HepG2 (cell line): ENCODE results near the gene PRR15L. TPM values are rescaled to one million over a fixed set of nuclear protein-coding genes. Genes with fewer than 3 reads are reported as not detected.

Experiments
- IKZF1 ChIP-seq: fragments of 450-650 bp; IDR thresholded peaks from 2 replicates; pipeline ENCODE4 v1.7.1; 2016
- MYC ChIP-seq: sonication (generic); formaldehyde crosslinking; IDR thresholded peaks from 2 replicates; pipeline ENCODE4 v1.9.0; 2021; ENCODE audit warnings: missing genetic modification reagents, borderline replicate concordance
- NRL ChIP-seq: sonication (generic); formaldehyde crosslinking; IDR thresholded peaks from 2 replicates; pipeline ENCODE4 v1.5.0; 2020; ENCODE audit warnings: missing genetic modification reagents, mild to moderate bottlenecking, moderate library complexity, borderline replicate concordance
- SNAI1 ChIP-seq: sonication (generic); formaldehyde crosslinking; IDR thresholded peaks from 2 replicates; pipeline ENCODE4 v1.5.0; 2020; ENCODE audit warnings: mild to moderate bottlenecking, missing genetic modification reagents, borderline replicate concordance
- ZNF331 ChIP-seq: sonication (generic); formaldehyde crosslinking; IDR thresholded peaks from 2 replicates; pipeline ENCODE4 v1.4.0; 2020; ENCODE audit warnings: missing genetic modification reagents
- ZNF335 ChIP-seq: sonication (generic); formaldehyde crosslinking; IDR thresholded peaks from 2 replicates; pipeline ENCODE4 v1.4.0; 2020; ENCODE audit warnings: missing genetic modification reagents
- ZNF616 ChIP-seq: sonication (generic); formaldehyde crosslinking; IDR thresholded peaks from 2 replicates; pipeline ENCODE4 v1.5.0; 2020; ENCODE audit warnings: low read depth, mild to moderate bottlenecking, missing genetic modification reagents
- ZNF619 ChIP-seq: sonication (generic); formaldehyde crosslinking; IDR thresholded peaks from 2 replicates; pipeline ENCODE4 v1.4.0; 2020; ENCODE audit warnings: mild to moderate bottlenecking, missing genetic modification reagents
- ZNF724P ChIP-seq: sonication (generic); formaldehyde crosslinking; IDR thresholded peaks from 2 replicates; pipeline ENCODE4 v1.8.0; 2022; ENCODE audit warnings: missing genetic modification reagents, borderline replicate concordance
- ZNF749 ChIP-seq: sonication (generic); formaldehyde crosslinking; IDR thresholded peaks from 2 replicates; pipeline ENCODE4 v1.8.0; 2022; ENCODE audit warnings: mild to moderate bottlenecking, missing genetic modification reagents, moderate library complexity, borderline replicate concordance
- polyA plus RNA-seq, 8 experiments: library from polyadenylated mRNA; depleted of rRNA in 3 of 8; stranded (reverse) in 7 of 8; unstranded in 1 of 8; fragments of >200 nt; fragmentation: Illumina TruSeq in 4 of 8; extraction: Trizol in 4 of 8; gene quantifications; 2 replicates each; pipeline versions ENCODE4 v1.2.1 to v1.2.3, GENCODE V29; 2011 to 2016; ENCODE audit warnings: low read depth in 4 of 8, missing spikeins in 1 of 8, mixed read lengths in 1 of 8; ENCODE audit not compliant: insufficient read depth in 1 of 8
- total RNA-seq, 5 experiments: library from RNA; depleted of rRNA; stranded (reverse); fragments of >200 nt; fragmentation: Illumina TruSeq; extraction: Trizol; gene quantifications; 2 replicates each; pipeline ENCODE4 v1.2.3, GENCODE V29; 2016; ENCODE audit warnings: low read depth in 1 of 5
- TF ChIP-seq, protein P1 (sequence below): sonication (generic); formaldehyde crosslinking; IDR thresholded peaks from 2 replicates; pipeline ENCODE4 v1.8.1; 2022; ENCODE audit warnings: low read depth, mild to moderate bottlenecking, missing genetic modification reagents
- TF ChIP-seq, protein P2 (sequence below): sonication (generic); formaldehyde crosslinking; IDR thresholded peaks from 2 replicates; pipeline ENCODE4 v1.5.1; 2020; ENCODE audit warnings: missing genetic modification reagents, mild to moderate bottlenecking, borderline replicate concordance
- TF ChIP-seq, protein P3 (sequence below): sonication (generic); formaldehyde crosslinking; IDR thresholded peaks from 2 replicates; pipeline ENCODE4 v1.4.0; 2020; ENCODE audit warnings: missing genetic modification reagents
- TF ChIP-seq, protein P4 (sequence below): fragments of 450-650 bp; IDR thresholded peaks from 2 replicates; pipeline ENCODE4 v1.6.1; 2016
- TF ChIP-seq, protein P5 (sequence below): sonication (generic); formaldehyde crosslinking; IDR thresholded peaks from 2 replicates; pipeline ENCODE4 v1.4.0; 2020; ENCODE audit warnings: low read depth, mild to moderate bottlenecking, missing genetic modification reagents
- TF ChIP-seq, protein P6 (sequence below): sonication (generic); formaldehyde crosslinking; IDR thresholded peaks from 2 replicates; pipeline ENCODE4 v1.4.0; 2020; ENCODE audit warnings: mild to moderate bottlenecking, low read depth, missing genetic modification reagents

Gene PRR15L
- total and polyA plus RNA-seq, 2 of the 13 experiments (the other 11 are each of a cell fraction or from before 2014, with no cell fraction given) = 0.44 to 2.0 TPM

DNA sequence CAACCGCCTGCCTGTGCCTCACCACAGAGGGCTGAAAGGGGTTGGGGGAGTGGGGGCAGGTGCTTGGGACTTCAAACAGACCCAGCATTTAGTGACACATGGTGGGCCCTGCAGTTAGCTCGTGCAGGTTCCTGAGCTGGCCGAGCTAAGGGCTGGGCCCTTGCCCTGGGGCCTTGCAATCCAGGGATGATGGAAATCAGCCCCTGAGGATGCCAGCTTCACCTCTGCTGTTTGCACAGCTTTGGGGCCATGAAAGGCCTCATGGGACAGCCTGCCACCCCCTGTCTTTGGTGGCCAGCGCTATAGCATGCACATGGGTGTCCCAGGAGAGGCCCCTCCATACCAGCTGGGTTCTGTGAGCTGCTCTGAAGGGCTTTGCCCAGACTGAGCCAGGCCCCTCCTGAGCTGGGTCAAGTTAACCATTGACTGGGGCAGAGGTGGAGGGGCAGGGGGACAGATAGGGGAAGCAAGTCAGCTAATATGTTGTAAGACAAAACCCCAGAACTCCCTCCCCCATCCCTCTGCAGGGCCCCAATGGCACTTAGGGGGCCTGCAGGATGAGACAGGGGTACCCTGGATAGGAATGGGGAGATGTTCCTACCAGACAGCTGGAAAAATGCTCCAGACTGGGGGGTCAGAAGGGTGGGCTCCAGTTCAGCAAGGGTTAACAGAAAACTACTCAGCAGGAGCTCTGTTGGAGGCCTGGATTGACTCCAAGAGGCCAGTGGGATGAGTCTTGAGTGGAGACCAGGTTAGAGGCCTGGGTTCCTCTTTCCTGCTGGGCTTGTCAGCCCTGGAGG is 692 bp downstream of the PRR15L start (continued):
- TF ChIP-seq, protein P1, sequence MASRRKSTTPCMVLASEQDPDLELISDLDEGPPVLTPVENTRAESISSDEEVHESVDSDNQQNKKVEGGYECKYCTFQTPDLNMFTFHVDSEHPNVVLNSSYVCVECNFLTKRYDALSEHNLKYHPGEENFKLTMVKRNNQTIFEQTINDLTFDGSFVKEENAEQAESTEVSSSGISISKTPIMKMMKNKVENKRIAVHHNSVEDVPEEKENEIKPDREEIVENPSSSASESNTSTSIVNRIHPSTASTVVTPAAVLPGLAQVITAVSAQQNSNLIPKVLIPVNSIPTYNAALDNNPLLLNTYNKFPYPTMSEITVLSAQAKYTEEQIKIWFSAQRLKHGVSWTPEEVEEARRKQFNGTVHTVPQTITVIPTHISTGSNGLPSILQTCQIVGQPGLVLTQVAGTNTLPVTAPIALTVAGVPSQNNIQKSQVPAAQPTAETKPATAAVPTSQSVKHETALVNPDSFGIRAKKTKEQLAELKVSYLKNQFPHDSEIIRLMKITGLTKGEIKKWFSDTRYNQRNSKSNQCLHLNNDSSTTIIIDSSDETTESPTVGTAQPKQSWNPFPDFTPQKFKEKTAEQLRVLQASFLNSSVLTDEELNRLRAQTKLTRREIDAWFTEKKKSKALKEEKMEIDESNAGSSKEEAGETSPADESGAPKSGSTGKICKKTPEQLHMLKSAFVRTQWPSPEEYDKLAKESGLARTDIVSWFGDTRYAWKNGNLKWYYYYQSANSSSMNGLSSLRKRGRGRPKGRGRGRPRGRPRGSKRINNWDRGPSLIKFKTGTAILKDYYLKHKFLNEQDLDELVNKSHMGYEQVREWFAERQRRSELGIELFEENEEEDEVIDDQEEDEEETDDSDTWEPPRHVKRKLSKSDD = no peak
- TF ChIP-seq SNAI1 (CRISPR knock-in tag) = 0 out of 2 replicates have a peak, but pooled peaks have one; percentile 50
- TF ChIP-seq, protein P2, sequence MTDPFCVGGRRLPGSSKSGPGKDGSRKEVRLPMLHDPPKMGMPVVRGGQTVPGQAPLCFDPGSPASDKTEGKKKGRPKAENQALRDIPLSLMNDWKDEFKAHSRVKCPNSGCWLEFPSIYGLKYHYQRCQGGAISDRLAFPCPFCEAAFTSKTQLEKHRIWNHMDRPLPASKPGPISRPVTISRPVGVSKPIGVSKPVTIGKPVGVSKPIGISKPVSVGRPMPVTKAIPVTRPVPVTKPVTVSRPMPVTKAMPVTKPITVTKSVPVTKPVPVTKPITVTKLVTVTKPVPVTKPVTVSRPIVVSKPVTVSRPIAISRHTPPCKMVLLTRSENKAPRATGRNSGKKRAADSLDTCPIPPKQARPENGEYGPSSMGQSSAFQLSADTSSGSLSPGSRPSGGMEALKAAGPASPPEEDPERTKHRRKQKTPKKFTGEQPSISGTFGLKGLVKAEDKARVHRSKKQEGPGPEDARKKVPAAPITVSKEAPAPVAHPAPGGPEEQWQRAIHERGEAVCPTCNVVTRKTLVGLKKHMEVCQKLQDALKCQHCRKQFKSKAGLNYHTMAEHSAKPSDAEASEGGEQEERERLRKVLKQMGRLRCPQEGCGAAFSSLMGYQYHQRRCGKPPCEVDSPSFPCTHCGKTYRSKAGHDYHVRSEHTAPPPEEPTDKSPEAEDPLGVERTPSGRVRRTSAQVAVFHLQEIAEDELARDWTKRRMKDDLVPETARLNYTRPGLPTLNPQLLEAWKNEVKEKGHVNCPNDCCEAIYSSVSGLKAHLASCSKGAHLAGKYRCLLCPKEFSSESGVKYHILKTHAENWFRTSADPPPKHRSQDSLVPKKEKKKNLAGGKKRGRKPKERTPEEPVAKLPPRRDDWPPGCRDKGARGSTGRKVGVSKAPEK (CRISPR knock-in tag) = no peak
- no peak for TF ChIP-seq ZNF616 (CRISPR knock-in tag)
- TF ChIP-seq, protein P3, sequence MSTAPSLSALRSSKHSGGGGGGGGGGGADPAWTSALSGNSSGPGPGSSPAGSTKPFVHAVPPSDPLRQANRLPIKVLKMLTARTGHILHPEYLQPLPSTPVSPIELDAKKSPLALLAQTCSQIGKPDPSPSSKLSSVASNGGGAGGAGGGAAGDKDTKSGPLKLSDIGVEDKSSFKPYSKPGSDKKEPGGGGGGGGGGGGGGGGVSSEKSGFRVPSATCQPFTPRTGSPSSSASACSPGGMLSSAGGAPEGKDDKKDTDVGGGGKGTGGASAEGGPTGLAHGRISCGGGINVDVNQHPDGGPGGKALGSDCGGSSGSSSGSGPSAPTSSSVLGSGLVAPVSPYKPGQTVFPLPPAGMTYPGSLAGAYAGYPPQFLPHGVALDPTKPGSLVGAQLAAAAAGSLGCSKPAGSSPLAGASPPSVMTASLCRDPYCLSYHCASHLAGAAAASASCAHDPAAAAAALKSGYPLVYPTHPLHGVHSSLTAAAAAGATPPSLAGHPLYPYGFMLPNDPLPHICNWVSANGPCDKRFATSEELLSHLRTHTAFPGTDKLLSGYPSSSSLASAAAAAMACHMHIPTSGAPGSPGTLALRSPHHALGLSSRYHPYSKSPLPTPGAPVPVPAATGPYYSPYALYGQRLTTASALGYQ (CRISPR knock-in tag) = no peak
- TF ChIP-seq, protein P4, sequence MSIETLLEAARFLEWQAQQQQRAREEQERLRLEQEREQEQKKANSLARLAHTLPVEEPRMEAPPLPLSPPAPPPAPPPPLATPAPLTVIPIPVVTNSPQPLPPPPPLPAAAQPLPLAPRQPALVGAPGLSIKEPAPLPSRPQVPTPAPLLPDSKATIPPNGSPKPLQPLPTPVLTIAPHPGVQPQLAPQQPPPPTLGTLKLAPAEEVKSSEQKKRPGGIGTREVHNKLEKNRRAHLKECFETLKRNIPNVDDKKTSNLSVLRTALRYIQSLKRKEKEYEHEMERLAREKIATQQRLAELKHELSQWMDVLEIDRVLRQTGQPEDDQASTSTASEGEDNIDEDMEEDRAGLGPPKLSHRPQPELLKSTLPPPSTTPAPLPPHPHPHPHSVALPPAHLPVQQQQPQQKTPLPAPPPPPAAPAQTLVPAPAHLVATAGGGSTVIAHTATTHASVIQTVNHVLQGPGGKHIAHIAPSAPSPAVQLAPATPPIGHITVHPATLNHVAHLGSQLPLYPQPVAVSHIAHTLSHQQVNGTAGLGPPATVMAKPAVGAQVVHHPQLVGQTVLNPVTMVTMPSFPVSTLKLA = no peak
- no peak for TF ChIP-seq IKZF1
- TF ChIP-seq ZNF331 (CRISPR knock-in tag) = no peak
- TF ChIP-seq MYC (CRISPR knock-in tag) = no peak
- TF ChIP-seq, protein P5, sequence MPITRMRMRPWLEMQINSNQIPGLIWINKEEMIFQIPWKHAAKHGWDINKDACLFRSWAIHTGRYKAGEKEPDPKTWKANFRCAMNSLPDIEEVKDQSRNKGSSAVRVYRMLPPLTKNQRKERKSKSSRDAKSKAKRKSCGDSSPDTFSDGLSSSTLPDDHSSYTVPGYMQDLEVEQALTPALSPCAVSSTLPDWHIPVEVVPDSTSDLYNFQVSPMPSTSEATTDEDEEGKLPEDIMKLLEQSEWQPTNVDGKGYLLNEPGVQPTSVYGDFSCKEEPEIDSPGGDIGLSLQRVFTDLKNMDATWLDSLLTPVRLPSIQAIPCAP (CRISPR knock-in tag) = no peak
- TF ChIP-seq ZNF724P (CRISPR knock-in tag) = no peak
- TF ChIP-seq, protein P6, sequence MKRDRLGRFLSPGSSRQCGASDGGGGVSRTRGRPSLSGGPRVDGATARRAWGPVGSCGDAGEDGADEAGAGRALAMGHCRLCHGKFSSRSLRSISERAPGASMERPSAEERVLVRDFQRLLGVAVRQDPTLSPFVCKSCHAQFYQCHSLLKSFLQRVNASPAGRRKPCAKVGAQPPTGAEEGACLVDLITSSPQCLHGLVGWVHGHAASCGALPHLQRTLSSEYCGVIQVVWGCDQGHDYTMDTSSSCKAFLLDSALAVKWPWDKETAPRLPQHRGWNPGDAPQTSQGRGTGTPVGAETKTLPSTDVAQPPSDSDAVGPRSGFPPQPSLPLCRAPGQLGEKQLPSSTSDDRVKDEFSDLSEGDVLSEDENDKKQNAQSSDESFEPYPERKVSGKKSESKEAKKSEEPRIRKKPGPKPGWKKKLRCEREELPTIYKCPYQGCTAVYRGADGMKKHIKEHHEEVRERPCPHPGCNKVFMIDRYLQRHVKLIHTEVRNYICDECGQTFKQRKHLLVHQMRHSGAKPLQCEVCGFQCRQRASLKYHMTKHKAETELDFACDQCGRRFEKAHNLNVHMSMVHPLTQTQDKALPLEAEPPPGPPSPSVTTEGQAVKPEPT (CRISPR knock-in tag) = 0 out of 2 replicates have a peak, but pooled peaks have one; percentile 27
- TF ChIP-seq NRL (CRISPR knock-in tag) = no peak; the same call in 1 of the 2 replicates
- no peak for TF ChIP-seq ZNF335 (CRISPR knock-in tag)
- TF ChIP-seq ZNF619 = peak; percentile 76
- TF ChIP-seq ZNF749 (CRISPR knock-in tag) = no peak
